RWPE2 (cell line): Measurements from ENCODE around the gene USP40.
A peak's percentile ranks its signal among the peaks of the same experiment; 100 is the strongest.

Source experiments
- ATAC-seq: fragments of 200-7000 bp; cut with Tn5 transposase; 3 replicates; pipeline ENCODE4 v1.9.1; 2021; ENCODE audit warnings: low read depth
- DNase-seq: peaks from one replicate; pipeline ENCODE4 v3.0.0-alpha.2; 2020; ENCODE audit warnings: low spot score
- H3K27ac ChIP-seq: fragments of 450-650 bp; 2 replicates; pipeline ENCODE4 v1.5.1; 2017; ENCODE audit warnings: mild to moderate bottlenecking; ENCODE audit not compliant: poor library complexity, severe bottlenecking
- H3K27me3 ChIP-seq: fragments of 250-450 bp; sonication (Bioruptor Pico); 2 replicates; pipeline ENCODE4 v1.5.1; 2021; ENCODE audit warnings: mild to moderate bottlenecking, moderate library complexity; ENCODE audit not compliant: insufficient read depth, poor library complexity, severe bottlenecking
- H3K36me3 ChIP-seq: fragments of 250-450 bp; sonication (Bioruptor Pico); 2 replicates; pipeline ENCODE4 v1.5.1; 2020; ENCODE audit warnings: low read depth, mild to moderate bottlenecking, moderate library complexity
- H3K4me1 ChIP-seq: fragments of 250-450 bp; sonication (Bioruptor Pico); 2 replicates; pipeline ENCODE4 v1.5.1; 2021; ENCODE audit warnings: mild to moderate bottlenecking, moderate library complexity; ENCODE audit not compliant: insufficient read depth, poor library complexity, severe bottlenecking
- H3K4me3 ChIP-seq: fragments of 250-450 bp; sonication (Bioruptor Pico); 2 replicates; pipeline ENCODE4 v1.5.1; 2021; ENCODE audit warnings: mild to moderate bottlenecking, moderate library complexity; ENCODE audit not compliant: severe bottlenecking
- H3K9me3 ChIP-seq: fragments of 250-450 bp; sonication (Bioruptor Pico); 2 replicates; pipeline ENCODE4 v1.5.1; 2021; ENCODE audit warnings: mild to moderate bottlenecking, moderate library complexity; ENCODE audit not compliant: severe bottlenecking
- CTCF ChIP-seq: fragments of 450-650 bp; IDR thresholded peaks from one replicate; pipeline ENCODE4 v1.5.1; 2017; ENCODE audit warnings: mild to moderate bottlenecking, moderate library complexity; ENCODE audit not compliant: poor library complexity, severe bottlenecking

USP40 gene

GRCh38 chr2:233572468-233572867 lies 5.9 kb upstream of the USP40 start:
- H3K9me3 ChIP-seq, result no peaks in the 10 kb centered on the region
- H3K36me3 ChIP-seq, result no peaks in the 10 kb centered on the region
- TF ChIP-seq CTCF, result no peak
- H3K27me3 ChIP-seq, result no peaks in the 10 kb centered on the region
- no peak for DNase-seq
- no peak for ATAC-seq
- H3K27ac ChIP-seq, result no peak overlapping the region
- H3K4me3 ChIP-seq, result no peak overlapping the region
- no peaks in the 10 kb centered on the region for H3K4me1 ChIP-seq

- Histone ChIP-seq H3K27me3 (no peaks in the 10 kb centered on the region), H3K9me3 (no peaks in the 10 kb centered on the region), H3K4me1 (no peaks in the 10 kb centered on the region), H3K27ac (no peak overlapping the region), H3K4me3 (no peak overlapping the region), H3K36me3 (no peaks in the 10 kb centered on the region)
- ATAC-seq (no peak), DNase-seq (no peak)
- no peak for TF ChIP-seq CTCF
These were observed 4.9 kb upstream of the USP40 start for GRCh38 chr2:233571462-233571861.

GRCh38 chr2:233571001-233571400 lies 4.4 kb upstream of the USP40 start:
- no peak overlapping the region for H3K27ac ChIP-seq

GRCh38 chr2:233565685-233566140 lies 869 bp downstream of the USP40 start:
- DNase-seq, result no peak
- no peaks in the 10 kb centered on the region for H3K9me3 ChIP-seq
- no peak for ATAC-seq
- no peaks in the 10 kb centered on the region for H3K27me3 ChIP-seq
- peaks cover 35% of the 10 kb centered on the region for H3K36me3 ChIP-seq
- no peak for TF ChIP-seq CTCF
- peaks cover 14% of the 10 kb centered on the region for H3K4me1 ChIP-seq
- peak overlapping the region; percentile 84 for H3K4me3 ChIP-seq
- peak overlapping the region; percentile 77 for H3K27ac ChIP-seq

More at GRCh38 chr2:233571001-233571400, 4.4 kb upstream of the USP40 start:
- Histone ChIP-seq H3K9me3 (no peaks in the 10 kb centered on the region), H3K4me3 (no peak overlapping the region), H3K27me3 (no peaks in the 10 kb centered on the region), H3K36me3 (no peaks in the 10 kb centered on the region), H3K4me1 (no peaks in the 10 kb centered on the region)
- TF ChIP-seq CTCF, result no peak
- no peak for ATAC-seq
- DNase-seq, result no peak

GRCh38 chr2:233563663-233564430 lies 2.7 kb downstream of the USP40 start:
- Histone ChIP-seq H3K4me3 (no peak overlapping the region), H3K9me3 (no peaks in the 10 kb centered on the region), H3K4me1 (peaks cover 14% of the 10 kb centered on the region), H3K36me3 (peaks cover 53% of the 10 kb centered on the region), H3K27ac (no peak overlapping the region), H3K27me3 (no peaks in the 10 kb centered on the region)
- TF ChIP-seq CTCF, result no peak
- ATAC-seq, result no peak
- DNase-seq, result no peak
